Measurements from ENCODE around the gene CIRBP.

DNA sequence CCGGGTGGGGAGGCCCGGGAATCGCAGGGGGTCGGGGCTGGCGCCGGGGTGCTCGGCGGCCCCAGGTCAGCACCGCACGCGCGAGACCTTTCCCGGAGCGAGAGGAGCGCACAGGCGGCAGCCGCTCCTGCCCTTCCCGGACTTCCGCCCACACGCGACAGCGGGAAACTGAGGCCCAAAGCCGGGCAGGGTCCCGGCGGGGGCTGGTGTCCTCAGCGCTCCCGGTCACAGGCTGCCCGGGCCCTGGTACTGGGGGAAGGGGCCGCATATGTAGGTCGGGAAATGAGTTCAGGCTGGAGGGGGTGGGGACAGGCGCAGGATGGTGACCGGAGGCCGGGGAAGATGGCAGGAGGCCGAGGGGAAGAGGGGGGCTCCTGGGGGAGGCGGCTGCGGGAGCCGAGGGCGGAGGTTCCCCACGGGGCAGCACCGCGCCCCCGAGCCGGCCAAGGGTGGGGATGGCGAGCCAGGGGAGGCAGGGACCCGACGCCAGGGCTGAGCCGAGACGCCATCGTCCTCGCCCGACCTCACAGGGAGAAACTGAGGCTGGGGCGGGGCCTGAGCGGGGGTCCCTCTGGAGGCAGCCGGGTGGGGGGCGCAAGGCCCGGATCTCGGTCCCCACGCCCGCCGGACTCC is 32.0 kb upstream of the CIRBP start:
- TF ChIP-seq CTCF (conservative IDR thresholded peaks at IDR 0.05 in 1 of 2, IDR thresholded peaks at IDR 0.05 in 1 of 2; ENCODE audit: low read depth in 1 of 2, low read length in 2 of 2) = no peak
- TF ChIP-seq EZH2 (IDR thresholded peaks at IDR 0.05; ENCODE audit: low read length, missing control alignments) = no peak
